Measurements from ENCODE around the gene WDR62.
"Not testable (repeated sequence)": the region's sequence is repeated elsewhere in the genome, so short reads cannot be mapped to it uniquely, and the experiment has no call there.

Gene WDR62

GRCh38 chr19:36110487-36111199 lies 55.9 kb downstream of the WDR62 start, which contains the start of gene OVOL3:
Gene OVOL3 (plus strand): TSS chr19:36111143. CDS start chr19:36111203, 60 bp downstream.
- no peak for DNase-seq (ENCODE audit: low read depth in 2 of 2)

- no peak for DNase-seq (ENCODE audit: low read depth in 2 of 2)
These were observed 56.5 kb downstream of the WDR62 start for GRCh38 chr19:36111200-36111539.

DNA sequence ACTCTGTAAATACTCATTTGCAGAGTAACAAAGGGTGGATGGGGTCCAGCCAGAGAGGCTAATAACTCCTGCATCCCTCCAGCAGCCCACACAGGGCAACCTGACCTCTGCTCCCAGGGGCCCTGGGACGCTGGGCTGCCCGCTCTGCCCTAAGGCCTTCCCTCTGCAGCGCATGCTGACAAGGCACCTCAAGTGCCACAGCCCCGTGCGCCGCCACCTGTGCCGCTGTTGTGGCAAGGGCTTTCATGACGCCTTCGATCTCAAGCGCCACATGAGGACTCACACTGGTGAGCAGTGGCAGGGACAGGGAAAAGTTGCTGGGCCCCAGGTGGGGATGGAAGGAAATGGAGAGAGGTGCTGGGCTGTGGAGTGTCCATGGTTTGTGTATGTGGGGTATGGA lies 58.0 kb downstream of the WDR62 start:
- no peak for DNase-seq (ENCODE audit: low read depth in 2 of 2)

DNA sequence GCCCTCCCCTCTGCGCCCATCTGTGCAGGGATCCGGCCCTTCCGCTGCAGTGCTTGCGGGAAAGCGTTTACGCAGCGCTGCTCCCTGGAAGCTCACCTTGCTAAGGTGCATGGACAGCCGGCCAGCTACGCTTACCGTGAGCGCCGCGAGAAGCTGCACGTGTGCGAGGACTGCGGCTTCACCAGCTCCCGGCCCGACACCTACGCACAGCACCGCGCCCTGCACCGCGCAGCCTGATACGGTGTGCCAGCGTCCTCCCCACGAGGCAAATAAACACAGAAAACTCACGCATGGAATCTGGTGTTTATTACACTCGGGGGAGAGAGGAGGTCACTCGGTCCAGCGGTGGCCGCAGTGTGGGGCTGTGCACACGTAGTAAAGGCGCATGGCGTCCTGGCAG lies 58.7 kb downstream of the WDR62 start:
- no peak for DNase-seq (ENCODE audit: low read depth in 2 of 2)

- no peak for DNase-seq (ENCODE audit: low read depth in 2 of 2)
These were observed 59.4 kb downstream of the WDR62 start for GRCh38 chr19:36113894-36114720.

DNA sequence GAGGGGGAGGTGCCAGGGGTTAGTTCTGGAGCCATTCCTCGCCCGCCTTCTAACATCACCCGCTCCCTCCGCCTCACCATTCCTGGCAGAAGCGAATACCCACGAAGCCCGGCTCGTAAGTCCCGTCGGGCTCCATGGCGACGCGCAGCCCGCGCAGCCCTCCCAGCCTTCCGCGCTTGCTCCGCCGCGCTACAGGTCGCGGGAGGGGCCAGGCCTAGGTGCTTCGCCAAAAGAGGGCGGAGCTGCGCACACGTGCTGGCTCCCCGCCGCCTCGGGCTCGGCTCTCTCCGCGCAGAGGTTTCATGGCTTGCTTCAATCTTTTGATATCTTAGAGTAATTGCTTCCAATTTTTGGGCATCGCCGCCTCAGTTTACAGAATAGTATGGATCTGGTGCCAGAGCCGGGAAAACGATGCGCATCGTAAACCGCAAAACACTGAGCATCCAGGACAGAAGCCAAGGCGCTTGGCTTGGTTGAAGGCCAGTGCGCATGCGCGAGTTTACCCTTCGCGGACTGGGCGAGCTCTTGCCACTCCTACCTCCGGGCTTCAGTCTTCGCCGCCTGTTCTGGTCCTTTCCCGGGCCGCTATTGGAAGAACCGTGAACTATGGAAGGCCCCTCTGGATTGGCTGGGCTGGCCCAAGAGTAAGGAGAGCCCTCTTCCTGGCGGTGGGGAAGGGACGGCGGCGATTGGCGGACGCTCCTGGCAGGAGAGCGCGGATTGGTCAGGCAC lies 60.2 kb downstream of the WDR62 start, which contains the start of gene POLR2I:
TSS of gene POLR2I (minus strand) at position 155 of the 732 bp plus-strand sequence. CDS start at position 136, 19 bp downstream.
- DNase-seq (ENCODE audit: low read depth in 2 of 2) = peak; percentile 95 to 98

- peak; percentile 78 to 95 for DNase-seq (ENCODE audit: low read depth in 2 of 2)
These were observed 61.0 kb downstream of the WDR62 start, which contains the start of gene TBCB for GRCh38 chr19:36115453-36116343. Gene TBCB (plus strand): TSS chr19:36115468. CDS start chr19:36115561, 93 bp downstream.

GRCh38 chr19:36116344-36116637 lies 61.6 kb downstream of the WDR62 start:
- no peak for DNase-seq (ENCODE audit: low read depth in 2 of 2)

GRCh38 chr19:36120092-36120983 lies 65.6 kb downstream of the WDR62 start:
- DNase-seq (ENCODE audit: low read depth in 2 of 2) = no peak

DNA sequence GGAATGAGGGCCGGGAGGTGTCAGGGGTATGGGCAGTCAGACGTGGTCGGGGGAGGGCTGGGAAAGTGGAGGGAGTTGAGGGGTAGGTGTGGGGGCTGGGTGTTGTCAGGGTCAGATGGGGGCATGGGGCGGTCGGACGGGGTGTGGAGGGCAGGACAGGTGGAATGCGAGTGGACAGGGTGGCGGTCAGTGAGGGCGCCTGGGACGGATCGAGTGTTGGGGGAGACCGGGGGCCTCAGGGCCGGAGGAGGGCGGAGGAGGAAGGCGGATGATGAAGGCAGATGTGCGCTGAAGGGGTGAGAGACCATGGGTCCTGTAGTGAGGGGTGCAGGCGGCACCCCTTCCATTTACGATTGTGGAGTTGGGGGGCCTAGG lies 66.3 kb downstream of the WDR62 start:
- DNase-seq (ENCODE audit: low read depth in 2 of 2) = no peak

- no peak for DNase-seq (ENCODE audit: low read depth in 2 of 2)
These were observed 66.9 kb downstream of the WDR62 start for GRCh38 chr19:36121486-36122124.

- no peak for DNase-seq (ENCODE audit: low read depth in 2 of 2)
These were observed 70.9 kb downstream of the WDR62 start for GRCh38 chr19:36125557-36125956.

GRCh38 chr19:36128392-36128736 lies 73.7 kb downstream of the WDR62 start:
- DNase-seq (ENCODE audit: low read depth in 2 of 2) = no peak

- DNase-seq (ENCODE audit: low read depth in 2 of 2) = not testable (repeated sequence)
These were observed 76.5 kb downstream of the WDR62 start for GRCh38 chr19:36131221-36131620.

DNA sequence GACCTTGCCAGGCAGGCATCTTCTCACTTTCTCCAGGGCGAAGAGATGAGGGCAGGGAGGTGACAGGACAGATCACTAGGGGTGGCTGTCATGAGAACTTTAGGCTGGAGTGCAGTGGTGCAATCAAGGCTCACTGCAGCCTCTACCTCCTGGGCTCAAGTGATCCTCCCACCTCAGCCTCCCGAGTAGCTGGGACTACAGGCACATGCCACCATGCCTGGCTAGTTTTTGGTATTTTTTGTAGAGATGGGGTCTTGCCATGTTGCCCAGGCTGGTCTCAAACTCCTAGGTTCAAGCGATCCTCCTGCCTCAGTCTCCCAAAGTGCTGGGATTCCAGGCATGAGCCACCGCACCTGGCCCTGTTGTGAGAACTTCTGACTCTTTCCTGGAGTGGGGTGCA lies 80.2 kb downstream of the WDR62 start:
- not testable (repeated sequence) for DNase-seq (ENCODE audit: low read depth in 2 of 2)

DNA sequence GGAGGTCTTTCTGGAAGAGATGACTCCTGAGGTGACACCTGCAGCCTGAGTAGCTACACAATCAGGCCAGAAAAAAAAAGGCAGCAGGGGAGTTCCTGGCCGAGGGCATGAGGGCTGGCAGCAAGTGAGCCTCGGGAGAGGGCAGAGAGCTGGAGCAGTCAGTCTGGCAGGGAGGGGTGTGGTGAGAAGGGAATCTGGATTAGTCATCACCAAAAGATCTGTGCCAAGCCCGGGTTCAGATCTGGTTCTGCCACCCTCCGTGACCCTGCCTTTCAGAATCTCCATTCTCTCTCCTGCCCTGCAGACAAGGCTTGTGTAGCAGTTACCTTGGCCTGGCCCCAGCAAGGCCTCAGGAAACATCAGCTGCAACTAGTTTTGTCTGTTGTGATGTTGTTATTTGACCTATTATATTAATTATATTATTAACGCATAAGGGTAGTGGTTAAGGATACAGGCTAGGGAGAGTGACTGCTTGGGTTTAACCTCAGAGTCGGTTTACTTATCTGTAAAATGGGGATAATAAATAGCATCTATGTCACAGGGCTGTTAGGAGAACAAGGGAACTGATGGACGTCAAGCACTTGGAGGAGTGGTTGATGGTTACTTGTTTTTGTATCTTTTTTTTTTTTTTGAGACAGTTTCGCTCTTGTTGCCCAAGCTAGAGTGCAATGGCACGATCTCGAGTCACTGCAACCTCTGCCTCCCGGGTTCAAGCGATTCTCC lies 82.4 kb downstream of the WDR62 start:
- no peak for DNase-seq (ENCODE audit: low read depth in 2 of 2)

GRCh38 chr19:36139120-36139472 lies 84.4 kb downstream of the WDR62 start:
- DNase-seq (ENCODE audit: low read depth in 2 of 2) = no peak

DNA sequence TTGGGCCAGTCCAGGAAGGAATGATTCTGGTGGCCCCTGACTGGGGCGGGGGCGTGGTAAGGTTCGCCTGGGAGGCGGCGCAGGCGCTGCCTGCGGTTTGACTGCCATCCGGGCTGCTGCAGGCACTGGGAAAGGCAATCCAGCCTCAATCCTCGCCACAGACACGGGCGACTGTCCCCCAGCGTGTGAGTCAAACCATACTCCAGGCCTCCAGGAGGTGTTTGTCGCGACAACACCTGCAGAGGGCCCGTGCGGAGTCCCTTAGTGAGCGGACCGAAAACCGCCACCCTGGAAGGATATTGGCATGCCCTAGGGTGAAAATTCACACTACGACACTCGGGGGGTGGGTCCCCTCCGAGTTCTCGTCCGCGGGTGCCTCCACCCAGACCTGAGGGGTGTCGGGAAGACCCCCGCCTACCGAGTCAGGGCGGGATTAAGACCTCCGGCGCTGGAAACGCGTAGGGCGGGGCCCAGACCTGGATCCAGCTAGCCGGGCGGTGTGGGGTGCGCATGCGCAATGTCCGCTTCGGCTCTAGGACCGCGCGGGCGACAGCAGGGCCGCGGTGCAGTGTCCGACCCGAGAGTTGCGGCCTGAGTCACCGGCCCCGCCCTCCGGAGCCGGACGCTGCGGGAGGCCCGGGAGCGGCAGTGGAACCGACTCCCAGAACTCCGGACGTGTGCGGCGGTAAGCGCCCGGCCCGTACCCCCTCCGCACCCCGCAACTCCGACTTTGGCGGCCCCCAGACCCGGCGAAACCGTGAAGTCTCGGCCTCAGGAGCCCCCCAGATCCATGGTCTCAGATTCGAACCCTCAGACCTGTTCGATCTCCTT lies 85.0 kb downstream of the WDR62 start, which contains the start of gene CAPNS1:
TSS of gene CAPNS1 (plus strand) at position 594 of the 831 bp plus-strand sequence. CDS start 946 bp downstream, outside the sequence.
- DNase-seq (ENCODE audit: low read depth in 2 of 2) = peak; percentile 76 to 80
